GM12878 (cell line): ENCODE data around the gene MAGI2. TPM values are rescaled to one million over a fixed set of nuclear protein-coding genes. Genes with fewer than 3 reads are reported as not detected.

ENCODE experiments used
- ATAC-seq: fragments of 200-7000 bp; cut with Tn5 transposase; 3 replicates; pipeline ENCODE4 v1.9.1; 2020; ENCODE audit warnings: mild to moderate bottlenecking, moderate library complexity
- BruUV-seq: library from RNA; stranded (reverse); fragments of 400-500 nt; replicated peaks from 2 replicates; lab custom pipeline; 2021; lab: Mats Ljungman, UMichigan
- CTCF ChIA-PET: fragments of 300-600 bp; sonication (Branson Sonifier 250); formaldehyde crosslinking; extraction: SDS; loops from one replicate; lab custom pipeline; 2021; ENCODE audit warnings: inconsistent platforms; lab: Yijun Ruan, JAX
- POLR2A ChIA-PET: fragments of 350-600 bp; formaldehyde crosslinking; extraction: SDS; loops from one replicate; lab custom pipeline; 2021; ENCODE audit warnings: inconsistent platforms; lab: Charles Lee
- RAD21 ChIA-PET: fragments of 300-600 bp; sonication (Branson Sonifier 250); formaldehyde crosslinking; loops from one replicate; lab custom pipeline; 2023; ENCODE audit warnings: antibody characterized with exemption; ENCODE audit not compliant: unreplicated experiment; lab: Charles Lee
- SMC1A ChIA-PET: fragments of 300-600 bp; sonication (Branson Sonifier 250); formaldehyde crosslinking; loops from one replicate; lab custom pipeline; 2023; ENCODE audit not compliant: unreplicated experiment, uncharacterized antibody; lab: Charles Lee
- DNase-seq: peaks from one replicate; pipeline ENCODE4 v3.0.0-alpha.2; 2011; ENCODE audit warnings: low read depth, low spot score
- FAIRE-seq: peaks from 3 replicates; lab custom pipeline; 2011; peaks lifted over from hg19 to GRCh38; lab: Jason Lieb, UNC
- H2AFZ ChIP-seq: 2 replicates; pipeline ENCODE4 v1.6.0; 2011; ENCODE audit warnings: low read depth, low read length, control low read depth; ENCODE audit not compliant: control insufficient read depth
- H3K27ac ChIP-seq: 2 replicates; pipeline ENCODE4 v1.5.1; 2011; ENCODE audit warnings: control low read depth; ENCODE audit not compliant: control insufficient read depth, insufficient read depth
- H3K27me3 ChIP-seq, 2 experiments: replicated peaks in 1 of 2; 2 replicates each; pipeline versions ENCODE4 v1.6.0 to v1.6.1; 2011; ENCODE audit warnings: low read length in 1 of 2; ENCODE audit not compliant: control insufficient read depth in 2 of 2, insufficient read depth in 2 of 2
- H3K36me3 ChIP-seq, 2 experiments: 2 replicates each; pipeline ENCODE4 v1.5.1; 2011; ENCODE audit warnings: low read length in 1 of 2; ENCODE audit not compliant: control insufficient read depth in 2 of 2, insufficient read depth in 2 of 2
- H3K4me1 ChIP-seq: 2 replicates; pipeline ENCODE4 v1.6.1; 2011; ENCODE audit warnings: mild to moderate bottlenecking, low read length, moderate library complexity, mixed read lengths; ENCODE audit not compliant: control insufficient read depth, insufficient read depth
- H3K4me2 ChIP-seq: 2 replicates; pipeline ENCODE4 v1.6.0; 2011; ENCODE audit warnings: control low read depth; ENCODE audit not compliant: control insufficient read depth, insufficient read depth
- H3K4me3 ChIP-seq: fragments of 200-600 bp; sonication (generic); 2 replicates; pipeline ENCODE4 v1.5.1; 2016
- H3K79me2 ChIP-seq: 2 replicates; pipeline ENCODE4 v1.6.0; 2011; ENCODE audit warnings: low read length; ENCODE audit not compliant: control insufficient read depth, insufficient read depth
- H3K9ac ChIP-seq: 2 replicates; pipeline ENCODE4 v1.8.0; 2011; ENCODE audit warnings: low read length, control low read depth, mixed read lengths; ENCODE audit not compliant: control insufficient read depth, insufficient read depth
- H3K9me3 ChIP-seq: replicated peaks from 3 replicates; pipeline ENCODE4 v1.5.1; 2011; ENCODE audit warnings: mild to moderate bottlenecking, low read length; ENCODE audit not compliant: control insufficient read depth, insufficient read depth
- H4K20me1 ChIP-seq: 2 replicates; pipeline ENCODE4 v1.6.0; 2011; ENCODE audit not compliant: control insufficient read depth, insufficient read depth
- BACH1 ChIP-seq: fragments of 450-650 bp; IDR thresholded peaks from 2 replicates; pipeline ENCODE4 v1.6.1; 2017; ENCODE audit warnings: mild to moderate bottlenecking, borderline replicate concordance
- BHLHE40 ChIP-seq, 2 experiments: fragments of 450-650 bp in 1 of 2; IDR thresholded peaks; 2 replicates each; pipeline ENCODE4 v1.6.1; 2011 to 2017; ENCODE audit warnings: low read depth in 2 of 2, borderline replicate concordance in 1 of 2, improper control_type of control experiment in 1 of 2, low read length in 1 of 2, mild to moderate bottlenecking in 1 of 2
- CBX3 ChIP-seq: fragments of 200-600 bp; sonication (generic); IDR thresholded peaks from 2 replicates; pipeline ENCODE4 v1.6.1; 2016; ENCODE audit warnings: low read depth, borderline replicate concordance
- CTCF ChIP-seq, 3 experiments: IDR thresholded peaks in 2 of 3; conservative IDR thresholded peaks in 1 of 3; 2 replicates each; pipeline ENCODE4 v1.5.1; 2011; ENCODE audit warnings: low read depth in 3 of 3, low read length in 3 of 3, mild to moderate bottlenecking in 3 of 3, control low read depth in 2 of 3, moderate library complexity in 2 of 3, inconsistent platforms in 1 of 3, mixed read lengths in 1 of 3; ENCODE audit not compliant: control insufficient read depth in 2 of 3, insufficient read depth in 1 of 3; ENCODE audit errors: extremely low read depth in 1 of 3
- EGR1 ChIP-seq, 2 experiments: IDR thresholded peaks; 1 replicate in 1 of 2; 2 replicates in 1 of 2; pipeline ENCODE4 v1.6.1; 2011 to 2012; ENCODE audit warnings: low read depth in 2 of 2, low read length in 2 of 2, borderline replicate concordance in 1 of 2, mild to moderate bottlenecking in 1 of 2, moderate library complexity in 1 of 2
- FOS ChIP-seq: IDR thresholded peaks from 3 replicates; pipeline ENCODE4 v1.6.1; 2011; ENCODE audit warnings: borderline replicate concordance; ENCODE audit not compliant: insufficient read length; ENCODE audit errors: extremely low read depth
- FOXK2 ChIP-seq: fragments of 450-650 bp; IDR thresholded peaks from 2 replicates; pipeline ENCODE4 v1.6.1; 2017; ENCODE audit warnings: mild to moderate bottlenecking, moderate library complexity
- IKZF1 ChIP-seq: fragments of 450-650 bp; conservative IDR thresholded peaks from 2 replicates; pipeline ENCODE4 v1.6.1; 2017; ENCODE audit warnings: antibody characterized with exemption, mild to moderate bottlenecking
- IKZF2 ChIP-seq, 2 experiments: fragments of 450-650 bp; IDR thresholded peaks; 2 replicates each; pipeline ENCODE4 v1.6.1; 2017; ENCODE audit warnings: mild to moderate bottlenecking in 2 of 2, moderate library complexity in 2 of 2
- JUND ChIP-seq: IDR thresholded peaks from 2 replicates; pipeline ENCODE4 v1.6.1; 2012; ENCODE audit warnings: low read depth, mild to moderate bottlenecking, low read length, improper control_type of control experiment, moderate library complexity
- MTA3 ChIP-seq: IDR thresholded peaks from 2 replicates; pipeline ENCODE4 v1.6.1; 2012; ENCODE audit warnings: low read length, inconsistent platforms, borderline replicate concordance
- NR2C2 ChIP-seq: IDR thresholded peaks from 2 replicates; pipeline ENCODE4 v1.6.1; 2011; ENCODE audit warnings: borderline replicate concordance, low read depth; ENCODE audit not compliant: control insufficient read depth, insufficient read length
- NR2F1 ChIP-seq: fragments of 450-650 bp; conservative IDR thresholded peaks from 2 replicates; pipeline ENCODE4 v1.6.1; 2017; ENCODE audit warnings: mild to moderate bottlenecking
- POLR2A ChIP-seq: IDR thresholded peaks from 2 replicates; pipeline ENCODE4 v1.6.1; 2011; ENCODE audit warnings: low read depth, mild to moderate bottlenecking, low read length
- POU2F2 ChIP-seq: IDR thresholded peaks from 3 replicates; pipeline ENCODE4 v1.6.1; 2011; ENCODE audit warnings: low read depth, mild to moderate bottlenecking, low read length, borderline replicate concordance
- RAD21 ChIP-seq: IDR thresholded peaks from 2 replicates; pipeline ENCODE4 v1.6.1; 2011; ENCODE audit warnings: mild to moderate bottlenecking, low read depth, low read length, moderate library complexity; ENCODE audit not compliant: insufficient read depth
- RAD51 ChIP-seq: fragments of 450-650 bp; IDR thresholded peaks from 2 replicates; pipeline ENCODE4 v1.6.1; 2016; ENCODE audit warnings: moderate library complexity, mild to moderate bottlenecking, inconsistent platforms
- RCOR1 ChIP-seq: conservative IDR thresholded peaks from 2 replicates; pipeline ENCODE4 v1.6.1; 2012; ENCODE audit warnings: low read depth, low read length, improper control_type of control experiment
- SIN3A ChIP-seq: IDR thresholded peaks from 2 replicates; pipeline ENCODE4 v1.6.1; 2012; ENCODE audit warnings: low read depth, low read length, improper control_type of control experiment
- SMAD1 ChIP-seq: fragments of 450-650 bp; IDR thresholded peaks from 2 replicates; pipeline ENCODE4 v1.6.1; 2018; ENCODE audit warnings: mild to moderate bottlenecking, low read depth; ENCODE audit not compliant: partially characterized antibody
- SMAD5 ChIP-seq: IDR thresholded peaks from 2 replicates; pipeline ENCODE4 v1.6.1; 2016; ENCODE audit warnings: antibody characterized with exemption, low read depth
- SMC3 ChIP-seq: IDR thresholded peaks from 2 replicates; pipeline ENCODE4 v1.6.1; 2011; ENCODE audit warnings: low read length, improper control_type of control experiment, borderline replicate concordance
- TBL1XR1 ChIP-seq: IDR thresholded peaks from 2 replicates; pipeline ENCODE4 v1.6.1; 2012; ENCODE audit warnings: low read depth, low read length, improper control_type of control experiment
- YY1 ChIP-seq: IDR thresholded peaks from 2 replicates; pipeline ENCODE4 v1.6.1; 2011; ENCODE audit warnings: low read depth, mild to moderate bottlenecking, low read length
- ZNF24 ChIP-seq: fragments of 450-650 bp; IDR thresholded peaks from 2 replicates; pipeline ENCODE4 v1.6.1; 2017; ENCODE audit warnings: antibody characterized with exemption, mild to moderate bottlenecking
- WGBS: methylation state at CpG from one replicate; pipeline ENCODE4 v1.1.6; 2016; ENCODE audit warnings: low lambda C conversion rate; ENCODE audit not compliant: insufficient replicate concordance, insufficient coverage; ENCODE audit errors: missing lambda C conversion rate; 5-methylcytosine and 5-hydroxymethylcytosine counted together
- in situ Hi-C: fragments of 300-500 bp; cut with MboI; formaldehyde crosslinking; loops from 9 replicates; pipeline ENCODE4 v1.14.3; 2018; ENCODE audit warnings: mixed read lengths
- intact Hi-C: fragments of 100-400 bp; cut with micrococcal nuclease; formaldehyde crosslinking; loops from one replicate; pipeline ENCODE4 v1.14.2; 2022; ENCODE audit not compliant: unreplicated experiment
- polyA plus RNA-seq, 11 experiments: library from polyadenylated mRNA; depleted of rRNA in 4 of 11; unstranded in 6 of 11; stranded (reverse) in 5 of 11; fragments of >200 nt; fragmentation: Nextera tagmentation in 4 of 11; fragmentation: Illumina TruSeq in 1 of 11; extraction: Ambion mirVana in 4 of 11; extraction: Trizol in 1 of 11; gene quantifications; 1 replicate in 1 of 11; 2 replicates in 10 of 11; pipeline versions ENCODE4 v1.2.1 to v1.2.3, GENCODE V29; 2011 to 2016; ENCODE audit warnings: inconsistent platforms in 2 of 11, missing spikeins in 2 of 11, low read depth in 1 of 11
- total RNA-seq, 4 experiments: library from RNA; depleted of rRNA in 3 of 4; stranded (reverse); fragments of >200 nt in 3 of 4; fragmentation: Illumina TruSeq in 1 of 4; extraction: Trizol in 1 of 4; gene quantifications; 2 replicates each; pipeline versions ENCODE4 v1.2.1 to v1.2.3, GENCODE V29; 2013 to 2021

MAGI2 gene
- total and polyA plus RNA-seq, 10 of the 15 experiments (the other 5 are each of a cell fraction or from before 2014, with no cell fraction given), result 0.01 to 0.31 (median 0.05) TPM; not detected in 2

GRCh38 chr7:78587443-78588044 lies 865.9 kb downstream of the MAGI2 start:
- FAIRE-seq, result no peak

More at GRCh38 chr7:78587443-78588044, 865.9 kb downstream of the MAGI2 start:
- ATAC-seq, result no peak
- RAD21 ChIA-PET, result no interaction called here
- Histone ChIP-seq H3K27ac (no peak overlapping the region), H4K20me1 (no peaks in the 10 kb centered on the region), H3K4me3 (no peak overlapping the region), H3K4me2 (no peak overlapping the region), H3K36me3 (no peaks in the 10 kb centered on the region), H3K9me3 (no peaks in the 10 kb centered on the region), H3K27me3 (no peaks in the 10 kb centered on the region), H3K9ac (no peak overlapping the region), H2AFZ (no peak overlapping the region), H3K79me2 (no peaks in the 10 kb centered on the region), H3K4me1 (no peaks in the 10 kb centered on the region)
- intact Hi-C loops (no loop called here), in situ Hi-C loops (no loop called here)
- SMC1A ChIA-PET, result no interaction called here
- POLR2A ChIA-PET, result no interaction called here
- WGBS, result 18% methylated on average over 5 of the region's 5 CpGs
- BruUV-seq, result no TSS peak
- TF ChIP-seq IKZF2 (IDR thresholded peaks at IDR 0.05) (no peak), FOS (no peak), EGR1 (IDR thresholded peaks at IDR 0.05; ENCODE audit: borderline replicate concordance in 1 of 2, low read depth in 2 of 2, low read length in 2 of 2) (no peak), YY1 (no peak), BHLHE40 (IDR thresholded peaks at IDR 0.05; ENCODE audit: borderline replicate concordance in 1 of 2, low read depth in 2 of 2, low read length in 1 of 2) (no peak), SMAD5 (no peak), SMC3 (peak; percentile 31; the same call in 1 of the 2 replicates), MTA3 (no peak), POU2F2 (no peak), TBL1XR1 (no peak), IKZF1 (no peak), NR2C2 (no peak), FOXK2 (no peak), RAD21 (peak; percentile 51), SIN3A (no peak), RAD51 (no peak), NR2F1 (no peak), SMAD1 (no peak), RCOR1 (no peak), BACH1 (no peak), JUND (no peak), ZNF24 (no peak), CTCF (IDR thresholded peaks at IDR 0.05 in 2 of 3, conservative IDR thresholded peaks at IDR 0.05 in 1 of 3; ENCODE audit: control insufficient read depth in 2 of 3, extremely low read depth in 1 of 3, insufficient read depth in 1 of 3, low read depth in 3 of 3, low read length in 3 of 3) (peak in 2 of 3 experiments; percentile 20 to 34; a peak in 3 of 6 replicates), POLR2A (no peak), CBX3 (no peak)
- CTCF ChIA-PET, result no interaction called here
- no peak for DNase-seq
